Activated CD8-positive, alpha-beta T cell treated with anti-CD3 and anti-CD28 coated beads for 36 hours (primary cell): ENCODE results near the gene SPAG17. TPM values are rescaled to one million over a fixed set of nuclear protein-coding genes. Genes with fewer than 3 reads are reported as not detected.

ENCODE experiments used
- ATAC-seq: fragments of 200-7000 bp; cut with Tn5 transposase; one replicate; pipeline ENCODE4 v1.10.0; 2021; ENCODE audit warnings: mild to moderate bottlenecking, moderate library complexity
- CTCF ChIA-PET: fragments of 350-600 bp; sonication (Branson Sonifier 250); formaldehyde crosslinking; loops from one replicate; lab custom pipeline; 2021; ENCODE audit warnings: antibody characterized with exemption; lab: Charles Lee
- POLR2A ChIA-PET: fragments of 350-600 bp; sonication (Branson Sonifier 250); formaldehyde crosslinking; loops from one replicate; lab custom pipeline; 2021; ENCODE audit warnings: antibody characterized with exemption; lab: Charles Lee
- DNase-seq: peaks from one replicate; pipeline ENCODE4 v3.0.0-alpha.2; 2020
- H3K27ac Mint-ChIP-seq: one replicate; pipeline ENCODE4 v1.8.0; 2021; ENCODE audit warnings: mild to moderate bottlenecking, mixed read lengths
- H3K27me3 Mint-ChIP-seq: one replicate; pipeline ENCODE4 v1.8.0; 2021; ENCODE audit warnings: mixed read lengths
- H3K36me3 Mint-ChIP-seq: one replicate; pipeline ENCODE4 v1.8.0; 2021; ENCODE audit warnings: low read depth, mixed read lengths
- H3K4me1 Mint-ChIP-seq: one replicate; pipeline ENCODE4 v1.8.0; 2021; ENCODE audit warnings: low read depth, mixed read lengths
- H3K4me3 Mint-ChIP-seq: one replicate; pipeline ENCODE4 v1.8.0; 2021; ENCODE audit warnings: mild to moderate bottlenecking, moderate library complexity, mixed read lengths
- H3K9me3 Mint-ChIP-seq: one replicate; pipeline ENCODE4 v1.8.0; 2021; ENCODE audit warnings: mixed read lengths
- intact Hi-C: fragments of 100-400 bp; cut with micrococcal nuclease; formaldehyde crosslinking; loops from one replicate; pipeline ENCODE4 v1.10.0; 2022
- total RNA-seq, 2 experiments: library from RNA; stranded (reverse); gene quantifications; one replicate each; pipeline ENCODE4 v1.2.3, GENCODE V29; 2021
- TF ChIP-seq, protein P1 (sequence below): fragments of 200-600 bp; IDR thresholded peaks from one replicate; pipeline ENCODE4 v1.8.0; 2022; ENCODE audit warnings: antibody characterized with exemption, mild to moderate bottlenecking

Gene SPAG17
- total RNA-seq, 2 experiments from 2014 or later = not detected

DNA sequence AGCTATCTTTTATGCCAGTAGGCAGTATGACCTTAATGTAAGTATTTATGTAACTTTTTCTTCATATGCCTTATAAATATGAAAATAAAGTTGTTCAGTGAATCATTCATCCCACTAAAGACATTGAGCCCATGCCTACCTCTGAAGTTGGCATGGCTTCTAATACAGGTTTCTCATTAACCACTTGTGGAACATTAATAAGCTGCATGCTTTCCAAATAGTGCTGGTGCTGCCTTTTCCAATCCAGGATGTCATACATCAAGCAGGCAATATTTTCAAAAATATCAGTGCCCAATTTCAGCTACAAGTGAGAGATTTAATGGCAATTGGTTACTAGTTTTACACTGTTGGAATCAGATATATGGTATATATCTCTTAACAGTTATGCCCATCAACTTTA lies 92.0 kb downstream of the SPAG17 start:
- Mint-ChIP-seq H3K4me1 (no peaks in the 10 kb centered on the region), H3K36me3 (no peaks in the 10 kb centered on the region), H3K27me3 (peaks cover 4% of the 10 kb centered on the region), H3K4me3 (no peak overlapping the region), H3K27ac (no peak overlapping the region), H3K9me3 (no peaks in the 10 kb centered on the region)
- ATAC-seq (no peak), DNase-seq (no peak)
- ChIA-PET POLR2A (no interaction called here), CTCF (no interaction called here)
- intact Hi-C loops = no loop called here
- TF ChIP-seq, protein P1, sequence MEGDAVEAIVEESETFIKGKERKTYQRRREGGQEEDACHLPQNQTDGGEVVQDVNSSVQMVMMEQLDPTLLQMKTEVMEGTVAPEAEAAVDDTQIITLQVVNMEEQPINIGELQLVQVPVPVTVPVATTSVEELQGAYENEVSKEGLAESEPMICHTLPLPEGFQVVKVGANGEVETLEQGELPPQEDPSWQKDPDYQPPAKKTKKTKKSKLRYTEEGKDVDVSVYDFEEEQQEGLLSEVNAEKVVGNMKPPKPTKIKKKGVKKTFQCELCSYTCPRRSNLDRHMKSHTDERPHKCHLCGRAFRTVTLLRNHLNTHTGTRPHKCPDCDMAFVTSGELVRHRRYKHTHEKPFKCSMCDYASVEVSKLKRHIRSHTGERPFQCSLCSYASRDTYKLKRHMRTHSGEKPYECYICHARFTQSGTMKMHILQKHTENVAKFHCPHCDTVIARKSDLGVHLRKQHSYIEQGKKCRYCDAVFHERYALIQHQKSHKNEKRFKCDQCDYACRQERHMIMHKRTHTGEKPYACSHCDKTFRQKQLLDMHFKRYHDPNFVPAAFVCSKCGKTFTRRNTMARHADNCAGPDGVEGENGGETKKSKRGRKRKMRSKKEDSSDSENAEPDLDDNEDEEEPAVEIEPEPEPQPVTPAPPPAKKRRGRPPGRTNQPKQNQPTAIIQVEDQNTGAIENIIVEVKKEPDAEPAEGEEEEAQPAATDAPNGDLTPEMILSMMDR = no peak

DNA sequence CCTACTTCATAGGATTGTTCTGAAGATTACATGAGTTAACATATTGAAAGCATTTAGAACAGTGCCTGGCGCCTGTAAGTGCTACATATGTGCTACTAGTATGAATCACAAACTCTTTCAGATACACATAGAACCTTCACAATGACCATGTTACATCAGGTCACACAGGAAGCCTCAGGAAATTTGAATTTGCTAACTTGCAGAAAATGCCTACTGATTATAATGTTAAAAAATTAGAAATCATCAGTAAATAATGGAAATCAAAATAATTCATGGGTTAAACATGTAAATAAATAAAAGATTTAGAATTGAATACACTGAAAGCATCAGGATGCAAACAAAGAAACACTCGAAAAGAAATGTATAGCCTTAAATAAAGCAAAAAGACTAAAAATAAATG lies 94.9 kb downstream of the SPAG17 start:
- Mint-ChIP-seq H3K9me3 (no peaks in the 10 kb centered on the region), H3K36me3 (no peaks in the 10 kb centered on the region), H3K4me3 (no peak overlapping the region), H3K27me3 (peaks cover 5% of the 10 kb centered on the region), H3K27ac (no peak overlapping the region), H3K4me1 (no peaks in the 10 kb centered on the region)
- DNase-seq (no peak), ATAC-seq (no peak)
- intact Hi-C loops = no loop called here
- ChIA-PET CTCF (no interaction called here), POLR2A (no interaction called here)
- TF ChIP-seq, protein P1 = no peak

DNA sequence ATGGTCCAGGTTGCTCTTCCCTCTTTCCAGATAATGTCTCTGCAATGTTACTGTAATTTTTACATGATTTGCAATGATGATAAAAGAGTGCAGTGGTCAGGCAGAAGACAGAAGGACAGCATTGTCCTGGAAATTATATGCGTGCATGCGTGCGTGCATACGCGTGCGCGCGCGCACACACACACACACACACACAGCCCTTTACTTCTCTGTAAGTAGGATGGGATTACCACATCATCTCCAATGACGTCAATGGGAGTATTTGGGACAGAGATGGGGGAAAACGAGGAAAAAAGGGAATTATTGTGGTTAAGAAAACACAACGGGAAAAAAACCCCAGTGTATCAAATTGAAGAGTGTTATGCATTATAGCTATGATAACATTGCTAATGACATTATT lies 99.7 kb downstream of the SPAG17 start:
- H3K4me1 Mint-ChIP-seq = peaks cover 4% of the 10 kb centered on the region

DNA sequence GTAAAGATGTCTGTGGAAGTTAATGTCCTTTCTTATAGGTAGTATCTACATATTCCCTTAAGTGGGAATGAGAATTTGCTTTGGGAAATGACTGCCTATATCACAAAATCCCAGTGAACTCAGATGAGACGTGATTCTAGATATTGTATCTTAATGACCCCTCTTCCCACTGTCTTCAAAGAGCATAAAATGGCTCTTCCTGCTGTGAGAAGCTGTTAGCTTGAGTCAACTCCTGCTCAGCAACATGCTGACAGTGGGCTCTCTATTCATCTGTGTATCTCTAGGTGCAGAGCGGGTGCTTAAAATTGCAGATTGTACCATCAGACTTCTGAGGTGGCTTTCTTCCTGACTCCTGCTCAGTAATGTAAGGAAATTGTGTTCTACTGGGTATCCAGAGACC lies 100.6 kb downstream of the SPAG17 start:
- ChIA-PET POLR2A (no interaction called here), CTCF (no interaction called here)
- no peak overlapping the region for H3K27ac Mint-ChIP-seq
- no peak overlapping the region for H3K4me3 Mint-ChIP-seq
- no peak for DNase-seq
- H3K9me3 Mint-ChIP-seq = no peaks in the 10 kb centered on the region
- no peak for ATAC-seq
- TF ChIP-seq, protein P1 = no peak
- intact Hi-C loops = no loop called here
- no peaks in the 10 kb centered on the region for H3K36me3 Mint-ChIP-seq
- peaks cover 4% of the 10 kb centered on the region for H3K4me1 Mint-ChIP-seq
- peaks cover 14% of the 10 kb centered on the region for H3K27me3 Mint-ChIP-seq

More for the DNA sequence above, 99.7 kb downstream of the SPAG17 start:
- DNase-seq (no peak), ATAC-seq (no peak)
- H3K27ac Mint-ChIP-seq = no peak overlapping the region
- POLR2A ChIA-PET = no interaction called here
- no peak overlapping the region for H3K4me3 Mint-ChIP-seq
- no peaks in the 10 kb centered on the region for H3K9me3 Mint-ChIP-seq
- TF ChIP-seq, protein P1 = no peak
- no peaks in the 10 kb centered on the region for H3K36me3 Mint-ChIP-seq
- H3K27me3 Mint-ChIP-seq = peaks cover 11% of the 10 kb centered on the region
- CTCF ChIA-PET = no interaction called here
- intact Hi-C loops = no loop called here

DNA sequence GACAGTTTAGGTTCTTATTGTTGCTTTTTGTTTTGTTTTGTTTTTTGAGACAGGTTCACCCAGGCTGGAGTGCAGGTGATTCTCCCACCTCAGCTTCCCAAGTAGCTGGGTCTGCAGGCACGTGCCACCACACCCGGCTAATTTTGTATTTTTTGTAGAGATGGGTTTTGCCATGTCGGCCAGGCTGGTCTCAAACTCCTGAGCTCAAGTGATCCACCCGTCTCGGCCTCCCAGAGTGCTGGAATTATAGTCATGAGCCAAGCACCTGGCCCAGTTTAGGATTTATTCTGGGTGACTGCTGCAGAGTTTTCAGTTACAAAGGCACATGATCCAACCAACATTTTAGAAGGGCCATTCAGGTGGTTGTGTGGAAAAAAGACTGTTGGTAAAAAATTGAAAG lies 102.0 kb downstream of the SPAG17 start:
- Mint-ChIP-seq H3K4me3 (no peak overlapping the region), H3K4me1 (peaks cover 4% of the 10 kb centered on the region), H3K27me3 (peaks cover 10% of the 10 kb centered on the region), H3K27ac (no peak overlapping the region), H3K9me3 (no peaks in the 10 kb centered on the region), H3K36me3 (no peaks in the 10 kb centered on the region)
- intact Hi-C loops = no loop called here
- ChIA-PET CTCF (no interaction called here), POLR2A (no interaction called here)
- ATAC-seq (no peak), DNase-seq (no peak)
- TF ChIP-seq, protein P1 = no peak
